ENCODE measurements around the gene EPHB2. TPM values are rescaled to one million over a fixed set of nuclear protein-coding genes. Genes with fewer than 3 reads are reported as not detected.

EPHB2 gene
- total and polyA plus RNA-seq, 2 of the 13 experiments (the other 11 are each of a cell fraction or from before 2014, with no cell fraction given) = 0.03 to 0.11 TPM

DNA sequence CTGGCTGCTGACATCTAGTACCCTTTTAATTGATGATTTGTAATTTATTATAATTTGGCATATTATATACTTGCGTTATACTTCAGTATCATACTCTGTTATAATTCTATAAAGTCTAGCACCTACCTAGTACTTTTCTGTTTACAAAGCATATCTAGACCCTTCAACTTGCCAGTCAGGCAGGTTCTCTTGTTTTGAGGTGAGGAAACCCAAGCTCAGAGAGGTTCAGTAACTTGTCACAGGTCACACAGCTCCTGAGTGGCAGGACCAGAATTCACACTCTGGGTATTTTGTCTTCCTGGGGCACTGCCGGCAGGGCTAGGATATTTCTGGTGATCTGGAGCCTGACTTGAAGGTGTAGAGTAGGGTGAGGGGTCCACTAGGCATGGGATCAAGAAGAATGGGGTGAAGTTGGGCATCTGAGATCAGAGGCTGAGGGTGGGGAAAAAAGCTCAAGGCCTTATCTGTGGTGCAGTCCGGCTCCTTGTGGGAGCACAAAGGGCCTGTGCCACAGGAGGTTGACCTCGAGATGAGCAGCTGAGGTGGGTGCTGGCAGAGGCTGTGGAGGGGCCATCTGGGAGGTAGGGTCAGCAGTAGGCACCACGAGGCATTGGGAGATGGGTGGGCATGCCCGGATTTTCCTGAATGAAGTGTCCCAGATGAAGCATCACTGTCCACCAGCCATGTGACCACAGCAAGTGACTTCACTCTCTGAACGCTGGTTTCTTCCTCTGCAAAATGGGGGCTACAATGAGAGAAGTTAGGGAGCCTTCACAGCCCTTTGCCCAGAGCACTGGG lies 102.6 kb downstream of the EPHB2 start (continued):
- no peak for TF ChIP-seq ZNF234 (CRISPR knock-in tag; conservative IDR thresholded peaks at IDR 0.05)

DNA sequence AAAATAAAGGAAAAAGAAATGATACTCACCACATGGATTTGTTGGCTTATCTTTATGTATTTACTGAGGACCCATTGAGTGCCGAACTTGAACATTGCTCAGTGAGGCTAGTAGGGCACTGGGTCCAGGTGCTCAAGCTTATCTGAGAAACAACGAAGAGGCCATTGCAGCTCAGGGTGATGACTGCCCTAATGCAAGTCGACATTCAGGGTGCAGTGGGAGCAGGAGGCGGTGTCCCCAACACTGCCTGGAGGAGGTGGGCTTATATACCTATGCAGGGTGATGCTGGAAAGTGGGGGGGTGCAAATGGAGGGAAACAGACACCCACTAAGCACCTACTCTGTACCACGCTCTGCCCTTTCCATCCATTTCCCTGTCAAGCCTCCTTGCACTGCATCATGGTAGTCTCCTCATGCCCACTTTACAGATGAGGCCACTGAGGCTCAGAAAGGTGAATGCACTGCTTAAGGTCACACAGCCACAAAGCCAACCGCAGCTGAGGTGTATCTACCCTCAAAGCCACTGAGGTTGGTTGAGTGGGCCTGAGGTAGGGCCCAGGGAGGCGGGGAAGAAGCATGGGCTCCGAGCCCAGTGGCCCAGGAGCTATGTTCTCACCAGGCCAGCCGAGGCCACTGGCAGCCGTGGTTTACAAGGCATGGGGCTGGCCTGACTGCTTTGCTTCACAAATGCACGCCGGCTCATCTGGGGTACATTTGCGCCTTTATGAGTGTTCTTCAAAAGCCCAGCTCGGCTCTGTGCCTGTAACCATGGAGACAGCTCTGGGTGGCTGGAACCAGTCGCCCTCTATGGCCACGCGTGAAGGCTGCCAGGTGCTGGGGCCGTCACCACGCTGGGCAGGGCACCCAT lies 103.8 kb downstream of the EPHB2 start:
- no peak overlapping the region for H3K4me2 ChIP-seq (ENCODE audit: low read depth, low read length)
- no peaks in the 10 kb centered on the region for H3K36me3 ChIP-seq (replicated peaks in 1 of 2; ENCODE audit: control insufficient read depth in 1 of 2, insufficient read depth in 2 of 2, low read length in 2 of 2)
- 0 out of 2 replicates have a peak, but pooled peaks cover 7% of the 10 kb centered on the region for H3K4me1 ChIP-seq (ENCODE audit: insufficient read depth, low read length)
- H2AFZ ChIP-seq (ENCODE audit: low read length) = no peak overlapping the region
- ChIA-PET CTCF (ENCODE audit: low intra/inter-chr PET ratio, low total read pairs) (no interaction called here), POLR2A (no interaction called here)
- no peaks in the 10 kb centered on the region for H3K9me3 ChIP-seq (ENCODE audit: low read length)
- in situ Hi-C loops (cut with HindIII; ENCODE audit: extremely low pct_ligation_motif_present, low pct_unique_long_range_greater_than_20kb) (no loop called here), intact Hi-C loops (cut with micrococcal nuclease; ENCODE audit: unreplicated experiment) (no loop called here)
- H3K27me3 ChIP-seq (ENCODE audit: control insufficient read depth in 1 of 2, insufficient read depth in 2 of 2, low read length in 2 of 2) = peaks cover 0 to 6% of the 10 kb centered on the region in 2 experiments; a peak in 2 of 5 replicates
- WGBS (ENCODE audit: low lambda C conversion rate) = 13% methylated on average over 9 of the region's 19 CpGs
- BruUV-seq (replicated peaks) = no TSS peak
- ATAC-seq = no peak
- no peak overlapping the region for H3K27ac ChIP-seq (ENCODE audit: extremely low read length, insufficient read depth, low read length)
- TF ChIP-seq ZNF629 (CRISPR knock-in tag; conservative IDR thresholded peaks at IDR 0.05) (peak; percentile 79), ZNF546 (CRISPR knock-in tag; conservative IDR thresholded peaks at IDR 0.05) (no peak), ZNF564 (CRISPR knock-in tag; IDR thresholded peaks at IDR 0.05) (no peak)
- DNase-seq (ENCODE audit: low spot score) = no peak
- H3K4me3 ChIP-seq (replicated peaks in 1 of 3; ENCODE audit: insufficient read depth in 1 of 3, low read depth in 2 of 3, low read length in 3 of 3) = no peak overlapping the region
- no peaks in the 10 kb centered on the region for H3K79me2 ChIP-seq (ENCODE audit: insufficient read depth, low read length)
- no peak for FAIRE-seq
- no peak overlapping the region for H3K9ac ChIP-seq (ENCODE audit: insufficient read depth, low read depth, low read length)
- no peaks in the 10 kb centered on the region for H4K20me1 ChIP-seq (ENCODE audit: insufficient read depth, low read length)

DNA sequence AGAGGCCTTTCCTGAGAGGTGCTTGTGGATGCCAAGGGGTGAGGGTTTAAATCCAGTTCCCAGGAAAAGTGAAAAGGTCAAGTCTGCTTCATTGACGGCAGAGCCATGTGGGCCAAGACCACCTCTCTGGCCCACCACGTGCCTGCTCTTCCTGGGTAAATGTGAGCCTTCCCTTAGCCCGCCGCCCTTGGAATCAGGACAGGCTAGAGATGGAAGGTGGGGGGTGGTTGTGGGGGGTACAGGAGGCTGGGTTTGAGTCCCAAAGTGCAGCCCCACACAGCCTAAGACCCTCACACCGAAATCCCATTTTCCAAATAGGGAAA lies 104.4 kb downstream of the EPHB2 start:
- intact Hi-C loops (cut with micrococcal nuclease; ENCODE audit: unreplicated experiment) = no loop called here
- 71% methylated on average over 5 of the region's 5 CpGs for WGBS (ENCODE audit: low lambda C conversion rate)
- ATAC-seq (no peak), DNase-seq (ENCODE audit: low spot score) (no peak), FAIRE-seq (no peak)
- BruUV-seq (replicated peaks) = no TSS peak
- Histone ChIP-seq H3K27ac (ENCODE audit: extremely low read length, insufficient read depth, low read length) (no peak overlapping the region), H3K36me3 (replicated peaks in 1 of 2; ENCODE audit: control insufficient read depth in 1 of 2, insufficient read depth in 2 of 2, low read length in 2 of 2) (no peaks in the 10 kb centered on the region), H3K4me1 (ENCODE audit: insufficient read depth, low read length) (0 out of 2 replicates have a peak, but pooled peaks cover 7% of the 10 kb centered on the region), H2AFZ (ENCODE audit: low read length) (no peak overlapping the region), H3K9me3 (ENCODE audit: low read length) (no peaks in the 10 kb centered on the region), H3K9ac (ENCODE audit: insufficient read depth, low read depth, low read length) (no peak overlapping the region), H3K4me3 (replicated peaks in 1 of 3; ENCODE audit: insufficient read depth in 1 of 3, low read depth in 2 of 3, low read length in 3 of 3) (no peak overlapping the region), H3K4me2 (ENCODE audit: low read depth, low read length) (no peak overlapping the region), H4K20me1 (ENCODE audit: insufficient read depth, low read length) (no peaks in the 10 kb centered on the region), H3K79me2 (ENCODE audit: insufficient read depth, low read length) (no peaks in the 10 kb centered on the region), H3K27me3 (ENCODE audit: control insufficient read depth in 1 of 2, insufficient read depth in 2 of 2, low read length in 2 of 2) (peaks cover 0 to 1% of the 10 kb centered on the region in 2 experiments; a peak in 1 of 5 replicates)
- in situ Hi-C loops (cut with HindIII; ENCODE audit: extremely low pct_ligation_motif_present, low pct_unique_long_range_greater_than_20kb) = no loop called here
- POLR2A ChIA-PET = no interaction called here
- CTCF ChIA-PET (ENCODE audit: low intra/inter-chr PET ratio, low total read pairs) = no interaction called here
- TF ChIP-seq SRSF9 (IDR thresholded peaks at IDR 0.05; ENCODE audit: borderline replicate concordance, insufficient read depth, low read depth, low read length, poor library complexity, severe bottlenecking) (no peak), ATF7-NPFF (CRISPR knock-in tag; IDR thresholded peaks at IDR 0.05; ENCODE audit: low read depth) (no peak), PRMT3 (CRISPR knock-in tag; IDR thresholded peaks at IDR 0.05; ENCODE audit: borderline replicate concordance, low read depth) (no peak), CBX5 (CRISPR knock-in tag; IDR thresholded peaks at IDR 0.05; ENCODE audit: borderline replicate concordance) (no peak), JDP2 (CRISPR knock-in tag; IDR thresholded peaks at IDR 0.05; ENCODE audit: borderline replicate concordance) (no peak), ZFP36L2 (CRISPR knock-in tag; IDR thresholded peaks at IDR 0.05) (no peak)
- TF ChIP-seq, protein P1, sequence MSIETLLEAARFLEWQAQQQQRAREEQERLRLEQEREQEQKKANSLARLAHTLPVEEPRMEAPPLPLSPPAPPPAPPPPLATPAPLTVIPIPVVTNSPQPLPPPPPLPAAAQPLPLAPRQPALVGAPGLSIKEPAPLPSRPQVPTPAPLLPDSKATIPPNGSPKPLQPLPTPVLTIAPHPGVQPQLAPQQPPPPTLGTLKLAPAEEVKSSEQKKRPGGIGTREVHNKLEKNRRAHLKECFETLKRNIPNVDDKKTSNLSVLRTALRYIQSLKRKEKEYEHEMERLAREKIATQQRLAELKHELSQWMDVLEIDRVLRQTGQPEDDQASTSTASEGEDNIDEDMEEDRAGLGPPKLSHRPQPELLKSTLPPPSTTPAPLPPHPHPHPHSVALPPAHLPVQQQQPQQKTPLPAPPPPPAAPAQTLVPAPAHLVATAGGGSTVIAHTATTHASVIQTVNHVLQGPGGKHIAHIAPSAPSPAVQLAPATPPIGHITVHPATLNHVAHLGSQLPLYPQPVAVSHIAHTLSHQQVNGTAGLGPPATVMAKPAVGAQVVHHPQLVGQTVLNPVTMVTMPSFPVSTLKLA (IDR thresholded peaks at IDR 0.05) = peak; percentile 91

Data from HepG2 (cell line).